SK-N-SH treated with all-trans-retinoic acid at 6 μM for 48 hours (cell line): ENCODE results near the gene FRMD4A.

Source experiments
- ATAC-seq: fragments of 200-7000 bp; cut with Tn5 transposase; 3 replicates; pipeline ENCODE4 v1.9.1; 2020; ENCODE audit warnings: mild to moderate bottlenecking, moderate library complexity
- ARNTL ChIP-seq: fragments of 450-650 bp; formaldehyde crosslinking; IDR thresholded peaks from 2 replicates; pipeline ENCODE4 v1.5.0; 2020; ENCODE audit warnings: low read depth, mild to moderate bottlenecking, moderate library complexity, borderline replicate concordance
- BACH2 ChIP-seq: fragments of 250-450 bp; sonication (Bioruptor Pico); IDR thresholded peaks from 2 replicates; pipeline ENCODE4 v1.9.0; 2021; ENCODE audit warnings: mild to moderate bottlenecking, borderline replicate concordance
- CREB5 ChIP-seq: fragments of 250-450 bp; sonication (Bioruptor Pico); IDR thresholded peaks from 2 replicates; pipeline ENCODE4 v1.5.1; 2020; ENCODE audit warnings: low read depth, mild to moderate bottlenecking, moderate library complexity
- CSDC2 ChIP-seq: fragments of 250-450 bp; sonication (Bioruptor Pico); IDR thresholded peaks from 2 replicates; pipeline ENCODE4 v1.5.0; 2020; ENCODE audit warnings: mild to moderate bottlenecking, moderate library complexity
- CSRNP3 ChIP-seq: fragments of 250-450 bp; sonication (Bioruptor Pico); IDR thresholded peaks from 2 replicates; pipeline ENCODE4 v1.5.1; 2021; ENCODE audit warnings: mild to moderate bottlenecking, moderate library complexity
- GLIS3 ChIP-seq: fragments of 250-450 bp; sonication (Bioruptor Pico); IDR thresholded peaks from 2 replicates; pipeline ENCODE4 v1.5.0; 2020; ENCODE audit warnings: mild to moderate bottlenecking, moderate library complexity
- ISL1 ChIP-seq: fragments of 250-450 bp; sonication (Bioruptor Pico); IDR thresholded peaks from 2 replicates; pipeline ENCODE4 v2.1.2; 2022; ENCODE audit warnings: mild to moderate bottlenecking, moderate library complexity
- PATZ1 ChIP-seq: fragments of 250-450 bp; sonication (Bioruptor Pico); IDR thresholded peaks from 2 replicates; pipeline ENCODE4 v1.8.0; 2020; ENCODE audit warnings: mild to moderate bottlenecking, moderate library complexity, borderline replicate concordance
- POU6F1 ChIP-seq: fragments of 250-450 bp; sonication (Bioruptor Pico); IDR thresholded peaks from 2 replicates; pipeline ENCODE4 v1.8.0; 2021; ENCODE audit warnings: low read depth, mild to moderate bottlenecking, moderate library complexity, borderline replicate concordance
- PPARA ChIP-seq: fragments of 250-450 bp; sonication (Bioruptor Pico); IDR thresholded peaks from 2 replicates; pipeline ENCODE4 v1.5.0; 2020; ENCODE audit warnings: mild to moderate bottlenecking, borderline replicate concordance
- RARB ChIP-seq: fragments of 250-450 bp; sonication (Bioruptor Pico); IDR thresholded peaks from 2 replicates; pipeline ENCODE4 v1.8.0; 2021; ENCODE audit warnings: mild to moderate bottlenecking, moderate library complexity
- SNAI2 ChIP-seq: fragments of 250-450 bp; sonication (Bioruptor Pico); IDR thresholded peaks from 2 replicates; pipeline ENCODE4 v1.5.0; 2020; ENCODE audit warnings: mild to moderate bottlenecking, moderate library complexity
- TCF4 ChIP-seq: fragments of 250-450 bp; sonication (Bioruptor Pico); IDR thresholded peaks from 2 replicates; pipeline ENCODE4 v1.8.0; 2021; ENCODE audit warnings: mild to moderate bottlenecking, moderate library complexity, borderline replicate concordance
- TSHZ2 ChIP-seq: fragments of 250-450 bp; sonication (Bioruptor Pico); IDR thresholded peaks from 2 replicates; pipeline ENCODE4 v1.5.0; 2020; ENCODE audit warnings: mild to moderate bottlenecking, moderate library complexity
- ZC3H10 ChIP-seq: fragments of 250-450 bp; sonication (Bioruptor Pico); IDR thresholded peaks from 2 replicates; pipeline ENCODE4 v1.5.1; 2021; ENCODE audit warnings: mild to moderate bottlenecking, moderate library complexity
- ZFP3 ChIP-seq: fragments of 250-450 bp; sonication (Bioruptor Pico); IDR thresholded peaks from 2 replicates; pipeline ENCODE4 v1.5.0; 2020; ENCODE audit warnings: mild to moderate bottlenecking, moderate library complexity
- ZFP30 ChIP-seq: fragments of 450-650 bp; formaldehyde crosslinking; IDR thresholded peaks from 2 replicates; pipeline ENCODE4 v1.5.0; 2022; ENCODE audit warnings: mild to moderate bottlenecking, moderate library complexity
- ZNF565 ChIP-seq: fragments of 450-650 bp; formaldehyde crosslinking; conservative IDR thresholded peaks from 2 replicates; pipeline ENCODE4 v1.5.0; 2020; ENCODE audit warnings: low read depth, mild to moderate bottlenecking, moderate library complexity
- ZNF8 ChIP-seq: fragments of 450-650 bp; formaldehyde crosslinking; IDR thresholded peaks from 2 replicates; pipeline ENCODE4 v1.5.0; 2020; ENCODE audit warnings: mild to moderate bottlenecking, moderate library complexity

Gene FRMD4A

GRCh38 chr10:13671904-13672303, 658.8 kb downstream of the FRMD4A start:
- TF ChIP-seq ZFP30 (CRISPR knock-in tag) (no peak), RARB (CRISPR knock-in tag) (no peak), ZC3H10 (no peak), TSHZ2 (CRISPR knock-in tag) (no peak)
- ATAC-seq: no peak

GRCh38 chr10:13670311-13670710, 660.4 kb downstream of the FRMD4A start:
- no peak for TF ChIP-seq CSRNP3
- no peak for TF ChIP-seq RARB (CRISPR knock-in tag)
- no peak for TF ChIP-seq SNAI2 (CRISPR knock-in tag)
- no peak for TF ChIP-seq TSHZ2 (CRISPR knock-in tag)
- no peak for TF ChIP-seq POU6F1
- no peak for TF ChIP-seq CSDC2 (CRISPR knock-in tag)
- no peak for TF ChIP-seq ARNTL (CRISPR knock-in tag)
- no peak for TF ChIP-seq TCF4 (CRISPR knock-in tag)
- no peak for TF ChIP-seq ZNF8 (CRISPR knock-in tag)
- no peak for TF ChIP-seq ISL1 (CRISPR knock-in tag)
- TF ChIP-seq GLIS3 (CRISPR knock-in tag): no peak
- TF ChIP-seq ZNF565 (CRISPR knock-in tag): no peak
- no peak for TF ChIP-seq ZFP3 (CRISPR knock-in tag)
- TF ChIP-seq CREB5 (CRISPR knock-in tag): no peak
- TF ChIP-seq PATZ1 (CRISPR knock-in tag): no peak
- no peak for ATAC-seq

GRCh38 chr10:13669901-13670300, 660.8 kb downstream of the FRMD4A start:
- no peak for TF ChIP-seq PPARA (CRISPR knock-in tag)
- TF ChIP-seq CSDC2 (CRISPR knock-in tag): no peak
- no peak for TF ChIP-seq BACH2
- no peak for TF ChIP-seq POU6F1
- TF ChIP-seq ZC3H10: no peak
- TF ChIP-seq SNAI2 (CRISPR knock-in tag): no peak
- TF ChIP-seq TCF4 (CRISPR knock-in tag): no peak
- no peak for TF ChIP-seq RARB (CRISPR knock-in tag)
- no peak for TF ChIP-seq GLIS3 (CRISPR knock-in tag)
- ATAC-seq: no peak
